Astrocyte (in vitro differentiated cells and primary cell): ENCODE measurements around the gene LRRC4C. TPM values are rescaled to one million over a fixed set of nuclear protein-coding genes. Genes with fewer than 3 reads are reported as not detected.

Source experiments
- DNase-seq: peaks from one replicate; pipeline ENCODE4 v3.0.0-alpha.2; 2010; ENCODE audit warnings: low read depth
- FAIRE-seq: peaks from 2 replicates; lab custom pipeline; 2011; peaks lifted over from hg19 to GRCh38; lab: Jason Lieb, UNC
- H2AFZ ChIP-seq: 2 replicates; pipeline ENCODE4 v1.6.0; 2012; ENCODE audit warnings: low read depth, low read length, inconsistent platforms
- H3K27ac ChIP-seq: 2 replicates; pipeline ENCODE4 v1.5.1; 2011; ENCODE audit warnings: low read depth, low read length, inconsistent platforms
- H3K27me3 ChIP-seq: 2 replicates; pipeline ENCODE4 v1.6.0; 2011; ENCODE audit warnings: low read length, inconsistent platforms; ENCODE audit not compliant: insufficient read depth
- H3K36me3 ChIP-seq: 2 replicates; pipeline ENCODE4 v1.5.1; 2011; ENCODE audit warnings: low read length, inconsistent platforms; ENCODE audit not compliant: insufficient read depth
- H3K4me1 ChIP-seq: 2 replicates; pipeline ENCODE4 v1.5.1; 2011; ENCODE audit warnings: low read length, inconsistent platforms; ENCODE audit not compliant: insufficient read depth
- H3K4me2 ChIP-seq: 2 replicates; pipeline ENCODE4 v1.6.0; 2012; ENCODE audit warnings: low read length, inconsistent platforms
- H3K4me3 ChIP-seq: 2 replicates; pipeline ENCODE4 v1.5.1; 2011; ENCODE audit warnings: low read depth, mild to moderate bottlenecking, low read length, inconsistent platforms; ENCODE audit not compliant: insufficient read depth
- H3K79me2 ChIP-seq: 2 replicates; pipeline ENCODE4 v1.6.0; 2012; ENCODE audit warnings: mild to moderate bottlenecking, low read length, inconsistent platforms; ENCODE audit not compliant: insufficient read depth
- H3K9ac ChIP-seq: 2 replicates; pipeline ENCODE4 v1.6.0; 2012; ENCODE audit warnings: mild to moderate bottlenecking, low read length, inconsistent platforms
- H3K9me3 ChIP-seq: 2 replicates; pipeline ENCODE4 v1.5.1; 2012; ENCODE audit warnings: low read depth, mild to moderate bottlenecking, low read length, inconsistent platforms; ENCODE audit not compliant: insufficient read depth
- H4K20me1 ChIP-seq: 2 replicates; pipeline ENCODE4 v1.6.0; 2012; ENCODE audit warnings: low read length, inconsistent platforms; ENCODE audit not compliant: insufficient read depth
- H3K27ac Mint-ChIP-seq: one replicate; pipeline ENCODE4 v1.8.0; 2021; ENCODE audit warnings: mild to moderate bottlenecking, mixed read lengths; ENCODE audit not compliant: unreplicated experiment
- H3K27me3 Mint-ChIP-seq: one replicate; pipeline ENCODE4 v1.8.0; 2021; ENCODE audit warnings: low read depth, mixed read lengths; ENCODE audit not compliant: unreplicated experiment
- H3K36me3 Mint-ChIP-seq: one replicate; pipeline ENCODE4 v1.8.0; 2021; ENCODE audit warnings: low read depth, mixed read lengths; ENCODE audit not compliant: unreplicated experiment
- H3K4me1 Mint-ChIP-seq: one replicate; pipeline ENCODE4 v1.8.0; 2021; ENCODE audit warnings: low read depth, mixed read lengths; ENCODE audit not compliant: unreplicated experiment
- H3K4me3 Mint-ChIP-seq: one replicate; pipeline ENCODE4 v1.8.0; 2021; ENCODE audit warnings: mild to moderate bottlenecking, moderate library complexity, mixed read lengths; ENCODE audit not compliant: unreplicated experiment
- H3K9me3 Mint-ChIP-seq: one replicate; pipeline ENCODE4 v1.8.0; 2021; ENCODE audit warnings: mild to moderate bottlenecking, mixed read lengths; ENCODE audit not compliant: unreplicated experiment
- EZH2 ChIP-seq: IDR thresholded peaks from 2 replicates; pipeline ENCODE4 v1.6.1; 2012; ENCODE audit warnings: mild to moderate bottlenecking, low read length, inconsistent platforms; ENCODE audit not compliant: insufficient read depth
- total RNA-seq: library from RNA; stranded (reverse); gene quantifications from 2 replicates; pipeline ENCODE4 v1.2.1, GENCODE V29; 2021
- TF ChIP-seq, protein P1 (sequence below): IDR thresholded peaks from 2 replicates; pipeline ENCODE4 v1.5.1; 2011; ENCODE audit warnings: low read depth, mild to moderate bottlenecking, inconsistent platforms, low read length, moderate library complexity; ENCODE audit not compliant: insufficient read depth

Gene LRRC4C
- total RNA-seq, 1 donor from 2014 or later, result 9.0 TPM

DNA sequence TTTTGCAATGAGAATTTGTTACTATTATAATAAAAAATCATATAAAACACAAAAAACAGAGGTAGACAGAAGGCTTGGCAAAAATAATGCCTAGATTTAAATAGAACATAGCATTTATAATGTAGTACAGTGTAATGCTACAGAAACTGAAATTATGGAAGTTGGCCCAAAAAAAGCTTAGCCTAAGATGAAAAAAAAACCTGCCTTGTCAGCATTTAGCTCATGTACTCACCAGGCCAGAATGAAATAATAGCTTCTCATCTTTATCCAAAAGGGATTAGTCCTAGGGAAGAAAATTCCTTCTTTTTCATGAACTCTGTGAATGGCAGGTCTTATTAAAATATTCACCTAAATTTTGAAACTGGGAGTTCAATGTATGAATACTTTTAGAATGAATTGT lies 951.1 kb downstream of the LRRC4C start:
- Mint-ChIP-seq H3K9me3 (no peaks in the 10 kb centered on the region), H3K4me3 (no peak overlapping the region), H3K27ac (no peak overlapping the region), H3K36me3 (no peaks in the 10 kb centered on the region), H3K27me3 (no peaks in the 10 kb centered on the region), H3K4me1 (no peaks in the 10 kb centered on the region)
- Histone ChIP-seq H3K79me2 (no peaks in the 10 kb centered on the region), H3K4me2 (no peak overlapping the region), H3K27ac (no peak overlapping the region), H4K20me1 (no peaks in the 10 kb centered on the region), H3K4me3 (no peak overlapping the region), H3K36me3 (no peaks in the 10 kb centered on the region), H3K27me3 (no peaks in the 10 kb centered on the region), H3K4me1 (no peaks in the 10 kb centered on the region), H3K9ac (no peak overlapping the region), H3K9me3 (no peaks in the 10 kb centered on the region), H2AFZ (no peak overlapping the region)
- FAIRE-seq, result no peak
- TF ChIP-seq, protein P1, sequence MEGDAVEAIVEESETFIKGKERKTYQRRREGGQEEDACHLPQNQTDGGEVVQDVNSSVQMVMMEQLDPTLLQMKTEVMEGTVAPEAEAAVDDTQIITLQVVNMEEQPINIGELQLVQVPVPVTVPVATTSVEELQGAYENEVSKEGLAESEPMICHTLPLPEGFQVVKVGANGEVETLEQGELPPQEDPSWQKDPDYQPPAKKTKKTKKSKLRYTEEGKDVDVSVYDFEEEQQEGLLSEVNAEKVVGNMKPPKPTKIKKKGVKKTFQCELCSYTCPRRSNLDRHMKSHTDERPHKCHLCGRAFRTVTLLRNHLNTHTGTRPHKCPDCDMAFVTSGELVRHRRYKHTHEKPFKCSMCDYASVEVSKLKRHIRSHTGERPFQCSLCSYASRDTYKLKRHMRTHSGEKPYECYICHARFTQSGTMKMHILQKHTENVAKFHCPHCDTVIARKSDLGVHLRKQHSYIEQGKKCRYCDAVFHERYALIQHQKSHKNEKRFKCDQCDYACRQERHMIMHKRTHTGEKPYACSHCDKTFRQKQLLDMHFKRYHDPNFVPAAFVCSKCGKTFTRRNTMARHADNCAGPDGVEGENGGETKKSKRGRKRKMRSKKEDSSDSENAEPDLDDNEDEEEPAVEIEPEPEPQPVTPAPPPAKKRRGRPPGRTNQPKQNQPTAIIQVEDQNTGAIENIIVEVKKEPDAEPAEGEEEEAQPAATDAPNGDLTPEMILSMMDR, result no peak
- TF ChIP-seq EZH2, result no peak
- no peak for DNase-seq

GRCh38 chr11:40506226-40506625 lies 953.2 kb downstream of the LRRC4C start:
- H3K27me3 Mint-ChIP-seq, result no peaks in the 10 kb centered on the region
- H3K27ac Mint-ChIP-seq, result no peak overlapping the region
- no peak for TF ChIP-seq EZH2
- TF ChIP-seq, protein P1, result no peak
- H3K4me1 Mint-ChIP-seq, result no peaks in the 10 kb centered on the region
- Histone ChIP-seq H3K4me2 (no peak overlapping the region), H3K9ac (no peak overlapping the region), H3K4me1 (no peaks in the 10 kb centered on the region), H4K20me1 (no peaks in the 10 kb centered on the region), H3K36me3 (no peaks in the 10 kb centered on the region), H3K27me3 (no peaks in the 10 kb centered on the region), H3K79me2 (no peaks in the 10 kb centered on the region), H3K9me3 (no peaks in the 10 kb centered on the region), H3K4me3 (no peak overlapping the region), H2AFZ (no peak overlapping the region), H3K27ac (no peak overlapping the region)
- no peaks in the 10 kb centered on the region for H3K36me3 Mint-ChIP-seq
- DNase-seq, result no peak
- FAIRE-seq, result no peak
- H3K9me3 Mint-ChIP-seq, result peaks cover 3% of the 10 kb centered on the region
- H3K4me3 Mint-ChIP-seq, result no peak overlapping the region

- Histone ChIP-seq H3K4me2 (no peak overlapping the region), H3K4me1 (no peaks in the 10 kb centered on the region), H3K4me3 (no peak overlapping the region), H3K9me3 (no peaks in the 10 kb centered on the region), H3K27me3 (no peaks in the 10 kb centered on the region), H3K36me3 (no peaks in the 10 kb centered on the region), H3K27ac (no peak overlapping the region), H2AFZ (no peak overlapping the region), H4K20me1 (no peaks in the 10 kb centered on the region), H3K79me2 (no peaks in the 10 kb centered on the region), H3K9ac (no peak overlapping the region)
- DNase-seq (no peak), FAIRE-seq (no peak)
- Mint-ChIP-seq H3K36me3 (no peaks in the 10 kb centered on the region), H3K9me3 (no peaks in the 10 kb centered on the region), H3K27me3 (no peaks in the 10 kb centered on the region), H3K4me3 (no peak overlapping the region), H3K27ac (no peak overlapping the region), H3K4me1 (no peaks in the 10 kb centered on the region)
- TF ChIP-seq EZH2, result no peak
- TF ChIP-seq, protein P1, result no peak
These were observed 968.1 kb downstream of the LRRC4C start for GRCh38 chr11:40491341-40491740.
